ENCODE data around the gene VAT1L. TPM values are rescaled to one million over a fixed set of nuclear protein-coding genes. Genes with fewer than 3 reads are reported as not detected.

VAT1L gene
- total and polyA plus RNA-seq, 2 experiments from 2014 or later, result 3.1 to 5.9 TPM

- H3K4me1 ChIP-seq (ENCODE audit: insufficient read depth), result peaks cover 4% of the 10 kb centered on the region
- H3K36me3 ChIP-seq (replicated peaks; ENCODE audit: insufficient read depth, low read depth), result no peaks in the 10 kb centered on the region
- H3K79me2 ChIP-seq, result no peaks in the 10 kb centered on the region
- no peaks in the 10 kb centered on the region for H3K9me3 ChIP-seq (ENCODE audit: low read depth)
- H4K20me1 ChIP-seq (ENCODE audit: insufficient read depth, poor library complexity, severe bottlenecking), result no peaks in the 10 kb centered on the region
- H2AFZ ChIP-seq, result no peak overlapping the region
- H3K9me2 ChIP-seq (replicated peaks; ENCODE audit: insufficient read depth), result no peaks in the 10 kb centered on the region
- H3K27ac ChIP-seq, result no peak overlapping the region
- TF ChIP-seq EZH2phosphoT487 (IDR thresholded peaks at IDR 0.05; ENCODE audit: low read depth, severe bottlenecking, unreplicated experiment) (no peak), CTCF (IDR thresholded peaks at IDR 0.05; ENCODE audit: poor library complexity) (no peak), EZH2 (IDR thresholded peaks at IDR 0.05; ENCODE audit: borderline replicate concordance) (no peak)
- 90% methylated on average over 3 of the region's 3 CpGs for WGBS (ENCODE audit: low lambda C conversion rate, missing lambda C conversion rate)
- DNase-seq (ENCODE audit: low spot score), result no peak
- H3K4me2 ChIP-seq, result no peak overlapping the region
- H3K27me3 ChIP-seq, result no peaks in the 10 kb centered on the region
- no peak overlapping the region for H3K4me3 ChIP-seq
Measured at GRCh38 chr16:77842468-77842867, 54.1 kb downstream of the VAT1L start.

GRCh38 chr16:77843405-77843804, 55.0 kb downstream of the VAT1L start:
- no peak overlapping the region for H2AFZ ChIP-seq

GRCh38 chr16:77844801-77845200, 56.4 kb downstream of the VAT1L start:
- Histone ChIP-seq H3K27ac (no peak overlapping the region), H3K4me2 (no peak overlapping the region), H3K27me3 (no peaks in the 10 kb centered on the region), H3K79me2 (no peaks in the 10 kb centered on the region), H3K36me3 (replicated peaks; ENCODE audit: insufficient read depth, low read depth) (no peaks in the 10 kb centered on the region), H3K9me3 (ENCODE audit: low read depth) (no peaks in the 10 kb centered on the region), H4K20me1 (ENCODE audit: insufficient read depth, poor library complexity, severe bottlenecking) (no peaks in the 10 kb centered on the region), H3K4me3 (no peak overlapping the region), H2AFZ (no peak overlapping the region), H3K9me2 (replicated peaks; ENCODE audit: insufficient read depth) (no peaks in the 10 kb centered on the region), H3K4me1 (ENCODE audit: insufficient read depth) (peaks cover 4% of the 10 kb centered on the region)
- TF ChIP-seq EZH2phosphoT487 (IDR thresholded peaks at IDR 0.05; ENCODE audit: low read depth, severe bottlenecking, unreplicated experiment) (no peak), CTCF (IDR thresholded peaks at IDR 0.05; ENCODE audit: poor library complexity) (no peak), EZH2 (IDR thresholded peaks at IDR 0.05; ENCODE audit: borderline replicate concordance) (no peak)
- DNase-seq (ENCODE audit: low spot score), result no peak
- 85% methylated on average over 4 of the region's 4 CpGs for WGBS (ENCODE audit: low lambda C conversion rate, missing lambda C conversion rate)

More at GRCh38 chr16:77843405-77843804, 55.0 kb downstream of the VAT1L start:
- Histone ChIP-seq H3K79me2 (no peaks in the 10 kb centered on the region), H3K9me3 (ENCODE audit: low read depth) (no peaks in the 10 kb centered on the region), H4K20me1 (ENCODE audit: insufficient read depth, poor library complexity, severe bottlenecking) (no peaks in the 10 kb centered on the region), H3K36me3 (replicated peaks; ENCODE audit: insufficient read depth, low read depth) (no peaks in the 10 kb centered on the region), H3K4me3 (no peak overlapping the region), H3K9me2 (replicated peaks; ENCODE audit: insufficient read depth) (no peaks in the 10 kb centered on the region), H3K27me3 (no peaks in the 10 kb centered on the region), H3K4me2 (no peak overlapping the region), H3K27ac (no peak overlapping the region), H3K4me1 (ENCODE audit: insufficient read depth) (peaks cover 4% of the 10 kb centered on the region)
- DNase-seq (ENCODE audit: low spot score), result no peak
- TF ChIP-seq CTCF (IDR thresholded peaks at IDR 0.05; ENCODE audit: poor library complexity) (no peak), EZH2phosphoT487 (IDR thresholded peaks at IDR 0.05; ENCODE audit: low read depth, severe bottlenecking, unreplicated experiment) (no peak), EZH2 (IDR thresholded peaks at IDR 0.05; ENCODE audit: borderline replicate concordance) (no peak)
- 44% methylated on average over 3 of the region's 3 CpGs for WGBS (ENCODE audit: low lambda C conversion rate, missing lambda C conversion rate)
